H1 (cell line): ENCODE data around the gene RSPH6A.

Source experiments
- CHD1 ChIP-seq: IDR thresholded peaks from 2 replicates; pipeline ENCODE4 v1.6.1; 2012; ENCODE audit warnings: low read depth, low read length, improper control_type of control experiment
- CREB1 ChIP-seq: IDR thresholded peaks from 2 replicates; pipeline ENCODE4 v1.6.1; 2012; ENCODE audit warnings: inconsistent platforms
- CTCF ChIP-seq, 3 experiments: IDR thresholded peaks; 1 replicate in 2 of 3; 2 replicates in 1 of 3; pipeline versions ENCODE4 v1.5.1 to v1.6.1; 2011; ENCODE audit warnings: low read length in 3 of 3, mild to moderate bottlenecking in 3 of 3, inconsistent platforms in 2 of 3, low read depth in 1 of 3, moderate library complexity in 1 of 3; ENCODE audit not compliant: insufficient read depth in 1 of 3; ENCODE audit errors: control extremely low read depth in 1 of 3
- KDM1A ChIP-seq: fragments of 200-600, 300-600 bp; sonication (generic); IDR thresholded peaks from 2 replicates; pipeline ENCODE4 v1.7.1; 2016; ENCODE audit warnings: mild to moderate bottlenecking, low read length, borderline replicate concordance
- POLR2A ChIP-seq, 2 experiments: IDR thresholded peaks; 1 replicate in 1 of 2; 2 replicates in 1 of 2; pipeline ENCODE4 v1.6.1; 2011; ENCODE audit warnings: low read depth in 2 of 2, low read length in 2 of 2, mild to moderate bottlenecking in 2 of 2; ENCODE audit errors: control extremely low read depth in 1 of 2
- RNF2 ChIP-seq: fragments of 200-900, 300-1000 bp; sonication (generic); IDR thresholded peaks from 2 replicates; pipeline ENCODE4 v1.7.1; 2016; ENCODE audit warnings: borderline replicate concordance, low read depth, mild to moderate bottlenecking, antibody characterized with exemption, low read length; ENCODE audit not compliant: poor library complexity, severe bottlenecking; ENCODE audit errors: missing control alignments
- TAF1 ChIP-seq: IDR thresholded peaks from 2 replicates; pipeline ENCODE4 v1.6.1; 2011; ENCODE audit warnings: mild to moderate bottlenecking, low read depth, low read length
- TCF12 ChIP-seq: IDR thresholded peaks from 2 replicates; pipeline ENCODE4 v1.6.1; 2011; ENCODE audit warnings: low read depth, mild to moderate bottlenecking, low read length
- YY1 ChIP-seq: IDR thresholded peaks from 2 replicates; pipeline ENCODE4 v1.6.1; 2011; ENCODE audit warnings: low read depth, mild to moderate bottlenecking, low read length
- ZNF274 ChIP-seq: IDR thresholded peaks from 2 replicates; pipeline ENCODE4 v1.7.0; 2012; ENCODE audit warnings: low read length, borderline replicate concordance; ENCODE audit errors: extremely low read depth
- TF ChIP-seq, protein P1 (sequence below): IDR thresholded peaks from 2 replicates; pipeline ENCODE4 v1.6.1; 2012; ENCODE audit warnings: low read length, inconsistent platforms

DNA sequence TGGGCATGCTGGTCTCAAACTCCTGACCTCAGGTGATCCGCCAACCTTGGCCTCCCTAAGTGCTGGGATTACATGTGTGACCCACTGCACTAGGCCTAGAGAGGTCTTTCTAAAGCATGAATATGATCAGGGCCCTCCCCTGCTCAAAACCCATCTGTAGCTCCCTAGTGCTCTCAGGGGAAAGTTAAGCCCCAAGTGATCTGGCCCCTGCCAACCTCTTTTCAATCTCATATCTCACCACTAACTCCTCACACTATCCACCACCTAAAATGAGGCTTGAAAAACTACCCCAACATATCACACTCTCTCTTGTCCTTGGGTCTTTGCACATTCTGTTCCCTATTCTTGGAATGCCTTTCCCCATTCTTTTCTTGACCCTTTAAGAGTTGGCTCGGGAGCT is 20.5 kb downstream of the RSPH6A start:
- TF ChIP-seq POLR2A (IDR thresholded peaks at IDR 0.05; ENCODE audit: control extremely low read depth in 1 of 2, low read depth in 2 of 2, low read length in 2 of 2) (no peak), CTCF (IDR thresholded peaks at IDR 0.05; ENCODE audit: control extremely low read depth in 1 of 3, insufficient read depth in 1 of 3, low read depth in 1 of 3, low read length in 3 of 3) (no peak), YY1 (no peak), TCF12 (no peak), RNF2 (no peak), KDM1A (0 out of 2 replicates have a peak, but pooled peaks have one; percentile 56), CHD1 (no peak), CREB1 (no peak), TAF1 (no peak), ZNF274 (no peak)
- TF ChIP-seq, protein P1, sequence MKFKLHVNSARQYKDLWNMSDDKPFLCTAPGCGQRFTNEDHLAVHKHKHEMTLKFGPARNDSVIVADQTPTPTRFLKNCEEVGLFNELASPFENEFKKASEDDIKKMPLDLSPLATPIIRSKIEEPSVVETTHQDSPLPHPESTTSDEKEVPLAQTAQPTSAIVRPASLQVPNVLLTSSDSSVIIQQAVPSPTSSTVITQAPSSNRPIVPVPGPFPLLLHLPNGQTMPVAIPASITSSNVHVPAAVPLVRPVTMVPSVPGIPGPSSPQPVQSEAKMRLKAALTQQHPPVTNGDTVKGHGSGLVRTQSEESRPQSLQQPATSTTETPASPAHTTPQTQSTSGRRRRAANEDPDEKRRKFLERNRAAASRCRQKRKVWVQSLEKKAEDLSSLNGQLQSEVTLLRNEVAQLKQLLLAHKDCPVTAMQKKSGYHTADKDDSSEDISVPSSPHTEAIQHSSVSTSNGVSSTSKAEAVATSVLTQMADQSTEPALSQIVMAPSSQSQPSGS: no peak
